HCT116 (cell line): ENCODE results near the gene NKX2-1. TPM values are rescaled to one million over a fixed set of nuclear protein-coding genes. Genes with fewer than 3 reads are reported as not detected.

Experiments used
- ATAC-seq: fragments of 200-7000 bp; cut with Tn5 transposase; 2 replicates; pipeline ENCODE4 v1.9.1; 2020; ENCODE audit warnings: mild to moderate bottlenecking, moderate library complexity
- BruUV-seq: library from RNA; stranded (reverse); fragments of 400-500 nt; replicated peaks from 2 replicates; lab custom pipeline; 2021; lab: Mats Ljungman, UMichigan
- CTCF ChIA-PET: fragments of 300-600 bp; sonication (Branson Sonifier 250); formaldehyde crosslinking; loops from one replicate; lab custom pipeline; 2021; ENCODE audit warnings: antibody characterized with exemption; lab: Charles Lee
- POLR2A ChIA-PET: fragments of 300-600, 350-600 bp; sonication (Branson Sonifier 250); formaldehyde crosslinking; loops from one replicate; lab custom pipeline; 2021; ENCODE audit warnings: antibody characterized with exemption; lab: Charles Lee
- RAD21 ChIA-PET, 2 experiments: fragments of 300-600 bp; sonication (Branson Sonifier 250); formaldehyde crosslinking; loops; one replicate each; lab custom pipeline; 2023; ENCODE audit warnings: low total read pairs in 2 of 2; ENCODE audit not compliant: uncharacterized antibody in 2 of 2, unreplicated experiment in 2 of 2, low non-redundant PET in 1 of 2; lab: Charles Lee
- DNase-seq: peaks from one replicate; pipeline ENCODE4 v3.0.0-alpha.2; 2010; ENCODE audit warnings: low read depth, low spot score
- H2AFZ ChIP-seq: fragments of 200-600 bp; shearing (Covaris generic), sonication (generic); 2 replicates; pipeline ENCODE4 v1.6.1; 2017; ENCODE audit warnings: low read depth, mixed run types, mixed read lengths, antibody characterized with exemption, low read length; ENCODE audit not compliant: poor library complexity, severe bottlenecking
- H3K27ac ChIP-seq: 2 replicates; pipeline ENCODE4 v1.5.1; 2012; ENCODE audit warnings: low read depth, low read length
- H3K27me3 ChIP-seq: fragments of 200-600 bp; sonication (generic); 2 replicates; pipeline ENCODE4 v1.6.1; 2016; ENCODE audit warnings: mixed run types, low read length, mixed read lengths; ENCODE audit not compliant: insufficient read depth
- H3K36me3 ChIP-seq, 2 experiments: fragments of 200-500 bp in 1 of 2; fragments of 200-600 bp in 1 of 2; sonication (Bioruptor generic) in 1 of 2; sonication (generic) in 1 of 2; 2 replicates each; pipeline versions ENCODE4 v1.5.1 to v1.6.1; 2014 to 2016; ENCODE audit warnings: low read length in 2 of 2, inconsistent platforms in 1 of 2, mixed read lengths in 1 of 2, mixed run types in 1 of 2; ENCODE audit not compliant: insufficient read depth in 2 of 2, control insufficient read depth in 1 of 2
- H3K4me1 ChIP-seq, 2 experiments: fragments of 200-600 bp in 1 of 2; sonication (generic) in 1 of 2; 2 replicates each; pipeline versions ENCODE4 v1.5.1 to v1.6.1; 2012 to 2017; ENCODE audit warnings: low read length in 2 of 2, inconsistent platforms in 1 of 2, mild to moderate bottlenecking in 1 of 2, mixed read lengths in 1 of 2, mixed run types in 1 of 2, moderate library complexity in 1 of 2; ENCODE audit not compliant: insufficient read depth in 2 of 2, control insufficient read depth in 1 of 2
- H3K4me2 ChIP-seq: fragments of 200-600 bp; sonication (generic); 2 replicates; pipeline ENCODE4 v1.6.1; 2017; ENCODE audit warnings: mixed run types, low read length, mixed read lengths
- H3K4me3 ChIP-seq, 2 experiments: fragments of 200-600 bp in 1 of 2; sonication (generic) in 1 of 2; replicated peaks in 1 of 2; 2 replicates each; pipeline ENCODE4 v1.5.1; 2011 to 2016; ENCODE audit warnings: low read length in 2 of 2, control low read depth in 1 of 2, low read depth in 1 of 2, mild to moderate bottlenecking in 1 of 2, mixed read lengths in 1 of 2, mixed run types in 1 of 2
- H3K79me2 ChIP-seq: fragments of 200-600 bp; sonication (generic); 2 replicates; pipeline ENCODE4 v1.6.1; 2017; ENCODE audit warnings: mild to moderate bottlenecking, mixed run types, low read length, moderate library complexity, mixed read lengths; ENCODE audit not compliant: insufficient read depth
- H3K9ac ChIP-seq: fragments of 200-600 bp; sonication (generic); 2 replicates; pipeline ENCODE4 v1.6.1; 2016; ENCODE audit warnings: low read length, mixed read lengths
- H3K9me2 ChIP-seq: fragments of 200-600 bp; sonication (generic), shearing (Covaris generic); 2 replicates; pipeline ENCODE4 v1.6.1; 2017; ENCODE audit warnings: mixed run types, mild to moderate bottlenecking, moderate library complexity; ENCODE audit not compliant: insufficient read depth
- H3K9me3 ChIP-seq, 2 experiments: fragments of 200-500 bp in 1 of 2; fragments of 200-600 bp in 1 of 2; sonication (Bioruptor generic) in 1 of 2; sonication (generic) in 1 of 2; 2 replicates each; pipeline ENCODE4 v1.6.1; 2014 to 2017; ENCODE audit warnings: low read length in 2 of 2, mixed read lengths in 2 of 2, inconsistent platforms in 1 of 2, low read depth in 1 of 2, mild to moderate bottlenecking in 1 of 2, mixed run types in 1 of 2, moderate library complexity in 1 of 2; ENCODE audit not compliant: control insufficient read depth in 1 of 2, insufficient read depth in 1 of 2
- H4K20me1 ChIP-seq: fragments of 200-600 bp; sonication (generic), shearing (Covaris generic); 2 replicates; pipeline ENCODE4 v1.6.1; 2017; ENCODE audit warnings: mixed run types, mild to moderate bottlenecking, moderate library complexity; ENCODE audit not compliant: insufficient read depth
- CBX3 ChIP-seq: IDR thresholded peaks from 2 replicates; pipeline ENCODE4 v1.6.1; 2012; ENCODE audit warnings: low read depth
- CEBPB ChIP-seq: IDR thresholded peaks from 2 replicates; pipeline ENCODE4 v1.6.1; 2012; ENCODE audit warnings: low read depth
- ELF1 ChIP-seq: IDR thresholded peaks from 2 replicates; pipeline ENCODE4 v1.6.1; 2012; ENCODE audit warnings: low read depth, borderline replicate concordance
- FOSL1 ChIP-seq: IDR thresholded peaks from 2 replicates; pipeline ENCODE4 v1.6.1; 2012; ENCODE audit warnings: low read depth
- POLR2A ChIP-seq: IDR thresholded peaks from 2 replicates; pipeline ENCODE4 v1.7.0; 2011; ENCODE audit warnings: borderline replicate concordance; ENCODE audit not compliant: insufficient read depth, insufficient read length; ENCODE audit errors: extremely low read depth
- SIN3A ChIP-seq: IDR thresholded peaks from 2 replicates; pipeline ENCODE4 v1.6.1; 2012; ENCODE audit warnings: low read depth
- SP1 ChIP-seq: IDR thresholded peaks from 2 replicates; pipeline ENCODE4 v1.6.1; 2012; ENCODE audit warnings: low read depth
- TCF7L2 ChIP-seq: IDR thresholded peaks from 2 replicates; pipeline ENCODE4 v1.7.0; 2011; ENCODE audit warnings: borderline replicate concordance, inconsistent platforms; ENCODE audit not compliant: insufficient read depth, insufficient read length; ENCODE audit errors: extremely low read depth
- ZFX ChIP-seq: fragments of 450-650 bp; IDR thresholded peaks from 2 replicates; pipeline ENCODE4 v1.6.1; 2017
- ZNF274 ChIP-seq: fragments of 200-500 bp; sonication (Bioruptor generic); IDR thresholded peaks from 2 replicates; pipeline ENCODE4 v1.6.1; 2014; ENCODE audit warnings: mild to moderate bottlenecking, low read depth, low read length, inconsistent platforms
- intact Hi-C: fragments of 100-400 bp; cut with micrococcal nuclease; formaldehyde crosslinking; loops from 2 replicates; pipeline ENCODE4 v1.10.0; 2022
- total RNA-seq: library from RNA; stranded (reverse); gene quantifications from one replicate; pipeline ENCODE4 v1.2.1, GENCODE V29; 2021; ENCODE audit not compliant: unreplicated experiment
- TF ChIP-seq, protein P1 (sequence below), 3 experiments: fragments of 200-600 bp in 1 of 3; sonication (generic) in 1 of 3; IDR thresholded peaks in 2 of 3; conservative IDR thresholded peaks in 1 of 3; 2 replicates each; pipeline ENCODE4 v1.5.1; 2012 to 2017; ENCODE audit warnings: low read depth in 2 of 3, low read length in 2 of 3, antibody characterized with exemption in 1 of 3, borderline replicate concordance in 1 of 3, control low read depth in 1 of 3, mild to moderate bottlenecking in 1 of 3, mixed read lengths in 1 of 3, mixed run types in 1 of 3, moderate library complexity in 1 of 3; ENCODE audit not compliant: insufficient read depth in 1 of 3
- TF ChIP-seq, protein P2 (sequence below): IDR thresholded peaks from 2 replicates; pipeline ENCODE4 v1.6.1; 2012; ENCODE audit warnings: low read depth

Gene NKX2-1
- total RNA-seq, 1 experiment from 2014 or later = 0.84 TPM

DNA sequence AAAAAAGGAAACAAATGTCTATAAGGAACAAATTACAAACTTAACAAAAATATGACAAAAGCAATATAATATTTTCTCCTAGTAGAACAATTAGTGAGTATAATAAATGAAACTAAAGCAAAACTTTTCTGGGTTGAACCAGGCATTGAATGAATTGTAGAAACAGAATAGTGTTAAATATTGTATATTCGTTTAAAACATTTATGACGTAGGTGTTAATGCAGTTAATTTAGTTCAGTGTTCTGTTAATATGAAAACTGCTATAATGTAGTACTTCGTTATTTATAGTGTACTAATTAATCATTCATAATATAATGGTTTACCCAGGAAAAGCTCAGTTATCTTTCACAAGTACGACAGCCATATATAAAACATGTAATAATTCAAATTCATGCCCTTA, 23.7 kb downstream of the NKX2-1 start (continued):
- TF ChIP-seq SIN3A (no peak), TCF7L2 (no peak)
- TF ChIP-seq, protein P1, sequence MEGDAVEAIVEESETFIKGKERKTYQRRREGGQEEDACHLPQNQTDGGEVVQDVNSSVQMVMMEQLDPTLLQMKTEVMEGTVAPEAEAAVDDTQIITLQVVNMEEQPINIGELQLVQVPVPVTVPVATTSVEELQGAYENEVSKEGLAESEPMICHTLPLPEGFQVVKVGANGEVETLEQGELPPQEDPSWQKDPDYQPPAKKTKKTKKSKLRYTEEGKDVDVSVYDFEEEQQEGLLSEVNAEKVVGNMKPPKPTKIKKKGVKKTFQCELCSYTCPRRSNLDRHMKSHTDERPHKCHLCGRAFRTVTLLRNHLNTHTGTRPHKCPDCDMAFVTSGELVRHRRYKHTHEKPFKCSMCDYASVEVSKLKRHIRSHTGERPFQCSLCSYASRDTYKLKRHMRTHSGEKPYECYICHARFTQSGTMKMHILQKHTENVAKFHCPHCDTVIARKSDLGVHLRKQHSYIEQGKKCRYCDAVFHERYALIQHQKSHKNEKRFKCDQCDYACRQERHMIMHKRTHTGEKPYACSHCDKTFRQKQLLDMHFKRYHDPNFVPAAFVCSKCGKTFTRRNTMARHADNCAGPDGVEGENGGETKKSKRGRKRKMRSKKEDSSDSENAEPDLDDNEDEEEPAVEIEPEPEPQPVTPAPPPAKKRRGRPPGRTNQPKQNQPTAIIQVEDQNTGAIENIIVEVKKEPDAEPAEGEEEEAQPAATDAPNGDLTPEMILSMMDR (IDR thresholded peaks at IDR 0.05 in 2 of 3, conservative IDR thresholded peaks at IDR 0.05 in 1 of 3; ENCODE audit: borderline replicate concordance in 1 of 3, insufficient read depth in 1 of 3, low read depth in 2 of 3, low read length in 2 of 3) = no peak

DNA sequence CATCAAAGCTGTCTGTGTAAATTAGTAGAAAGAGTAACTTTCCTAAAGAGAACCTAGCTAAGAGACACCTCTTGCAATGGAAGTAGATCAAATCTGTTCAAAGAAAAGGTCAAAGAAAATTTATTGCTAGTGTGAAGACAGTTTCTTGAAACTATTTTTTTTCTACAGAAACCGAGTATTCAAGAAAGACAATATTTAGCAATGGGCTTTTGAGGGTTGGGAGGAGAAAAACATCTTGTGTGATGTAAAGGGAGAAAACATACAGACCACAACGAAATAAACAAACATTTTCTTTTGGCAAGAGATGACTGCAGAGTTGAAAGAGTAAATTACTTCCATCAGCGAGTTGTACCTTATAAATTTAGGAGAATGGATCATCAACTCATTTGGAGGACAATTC, 24.4 kb downstream of the NKX2-1 start:
- H3K4me2 ChIP-seq = no peak overlapping the region
- no peak overlapping the region for H3K4me3 ChIP-seq
- intact Hi-C loops = no loop called here
- H3K27me3 ChIP-seq = peaks cover 92% of the 10 kb centered on the region
- H3K9me2 ChIP-seq = no peaks in the 10 kb centered on the region
- DNase-seq (no peak), ATAC-seq (no peak)
- H3K36me3 ChIP-seq = no peaks in the 10 kb centered on the region
- no peak overlapping the region for H3K9ac ChIP-seq
- no TSS peak for BruUV-seq
- H3K79me2 ChIP-seq = no peaks in the 10 kb centered on the region
- RAD21 ChIA-PET = no interaction called here
- CTCF ChIA-PET = no interaction called here
- no peaks in the 10 kb centered on the region for H4K20me1 ChIP-seq
- H3K9me3 ChIP-seq = no peaks in the 10 kb centered on the region
- TF ChIP-seq ELF1 = no peak
- TF ChIP-seq ZNF274 = no peak
- no peak for TF ChIP-seq TCF7L2
- H3K27ac ChIP-seq = no peak overlapping the region
- no peaks in the 10 kb centered on the region for H3K4me1 ChIP-seq
- H2AFZ ChIP-seq = no peak overlapping the region
- POLR2A ChIA-PET = no interaction called here

DNA sequence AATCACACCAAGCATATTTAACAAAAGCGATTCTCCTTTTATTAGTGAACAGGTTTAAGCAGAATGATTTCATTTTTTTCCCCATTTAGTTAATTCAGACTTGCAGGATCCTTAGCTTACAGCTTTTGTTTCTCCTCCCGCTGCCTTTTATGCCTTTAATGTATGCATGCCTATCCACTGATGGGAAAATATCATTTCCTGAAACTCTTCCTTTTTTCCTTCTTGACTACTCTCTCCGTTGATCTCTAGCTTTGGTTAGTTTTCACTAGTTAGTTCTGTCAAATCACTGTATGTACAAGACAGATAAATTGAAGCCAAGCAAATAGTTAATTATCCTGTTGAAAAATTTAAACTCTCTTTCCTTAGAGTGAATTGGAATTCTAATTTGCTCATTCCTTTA, 26.3 kb downstream of the NKX2-1 start:
- H3K4me1 ChIP-seq = no peaks in the 10 kb centered on the region
- no peak overlapping the region for H3K4me2 ChIP-seq
- no peaks in the 10 kb centered on the region for H3K9me2 ChIP-seq
- BruUV-seq = no TSS peak
- ChIA-PET POLR2A (no interaction called here), CTCF (interaction anchor here (1.7 kb wide), 1 partner anchor 425 kb away, joined by 6 read pairs; no protein-coding TSS in a partner anchor), RAD21 (no interaction called here)
- H3K9me3 ChIP-seq = no peaks in the 10 kb centered on the region
- ATAC-seq (no peak), DNase-seq (no peak)
- no peak overlapping the region for H2AFZ ChIP-seq
- H3K4me3 ChIP-seq = no peak overlapping the region
- H4K20me1 ChIP-seq = no peaks in the 10 kb centered on the region
- H3K27me3 ChIP-seq = peaks cover 88% of the 10 kb centered on the region
- H3K27ac ChIP-seq = no peak overlapping the region
- H3K36me3 ChIP-seq = no peaks in the 10 kb centered on the region
- intact Hi-C loops = no loop called here
- no peak overlapping the region for H3K9ac ChIP-seq
- H3K79me2 ChIP-seq = no peaks in the 10 kb centered on the region
- TF ChIP-seq CBX3 (no peak), SP1 (no peak), CEBPB (no peak), POLR2A (no peak), ELF1 (no peak), ZFX (no peak), FOSL1 (no peak)
- TF ChIP-seq, protein P2, sequence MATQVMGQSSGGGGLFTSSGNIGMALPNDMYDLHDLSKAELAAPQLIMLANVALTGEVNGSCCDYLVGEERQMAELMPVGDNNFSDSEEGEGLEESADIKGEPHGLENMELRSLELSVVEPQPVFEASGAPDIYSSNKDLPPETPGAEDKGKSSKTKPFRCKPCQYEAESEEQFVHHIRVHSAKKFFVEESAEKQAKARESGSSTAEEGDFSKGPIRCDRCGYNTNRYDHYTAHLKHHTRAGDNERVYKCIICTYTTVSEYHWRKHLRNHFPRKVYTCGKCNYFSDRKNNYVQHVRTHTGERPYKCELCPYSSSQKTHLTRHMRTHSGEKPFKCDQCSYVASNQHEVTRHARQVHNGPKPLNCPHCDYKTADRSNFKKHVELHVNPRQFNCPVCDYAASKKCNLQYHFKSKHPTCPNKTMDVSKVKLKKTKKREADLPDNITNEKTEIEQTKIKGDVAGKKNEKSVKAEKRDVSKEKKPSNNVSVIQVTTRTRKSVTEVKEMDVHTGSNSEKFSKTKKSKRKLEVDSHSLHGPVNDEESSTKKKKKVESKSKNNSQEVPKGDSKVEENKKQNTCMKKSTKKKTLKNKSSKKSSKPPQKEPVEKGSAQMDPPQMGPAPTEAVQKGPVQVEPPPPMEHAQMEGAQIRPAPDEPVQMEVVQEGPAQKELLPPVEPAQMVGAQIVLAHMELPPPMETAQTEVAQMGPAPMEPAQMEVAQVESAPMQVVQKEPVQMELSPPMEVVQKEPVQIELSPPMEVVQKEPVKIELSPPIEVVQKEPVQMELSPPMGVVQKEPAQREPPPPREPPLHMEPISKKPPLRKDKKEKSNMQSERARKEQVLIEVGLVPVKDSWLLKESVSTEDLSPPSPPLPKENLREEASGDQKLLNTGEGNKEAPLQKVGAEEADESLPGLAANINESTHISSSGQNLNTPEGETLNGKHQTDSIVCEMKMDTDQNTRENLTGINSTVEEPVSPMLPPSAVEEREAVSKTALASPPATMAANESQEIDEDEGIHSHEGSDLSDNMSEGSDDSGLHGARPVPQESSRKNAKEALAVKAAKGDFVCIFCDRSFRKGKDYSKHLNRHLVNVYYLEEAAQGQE = no peak
